H1 (cell line): ENCODE data around the gene NAT9. TPM values are rescaled to one million over a fixed set of nuclear protein-coding genes. Genes with fewer than 3 reads are reported as not detected.

Source experiments
- CTCF ChIA-PET: fragments of 300-600 bp; sonication (Branson Sonifier 250); formaldehyde crosslinking; loops from one replicate; lab custom pipeline; 2021; ENCODE audit not compliant: partially characterized antibody; lab: Charles Lee
- POLR2A ChIA-PET: fragments of 300-600 bp; sonication (Branson Sonifier 250); formaldehyde crosslinking; loops from one replicate; lab custom pipeline; 2021; ENCODE audit warnings: inconsistent platforms; ENCODE audit not compliant: partially characterized antibody; lab: Charles Lee
- DNase-seq, 2 experiments: peaks; one replicate each; pipeline versions ENCODE4 v3.0.0 to v3.0.0-alpha.2; 2010 to 2022; ENCODE audit warnings: low spot score in 2 of 2, low read depth in 1 of 2, mixed read lengths in 1 of 2
- FAIRE-seq: peaks from 2 replicates; lab custom pipeline; 2011; peaks lifted over from hg19 to GRCh38; lab: Jason Lieb, UNC
- H2AFZ ChIP-seq: 2 replicates; pipeline ENCODE4 v1.8.1; 2012; ENCODE audit warnings: low read length, inconsistent platforms
- H2AK5ac ChIP-seq: 2 replicates; pipeline ENCODE4 v1.6.1; 2013; ENCODE audit warnings: low read depth, low read length
- H2BK120ac ChIP-seq: replicated peaks from 2 replicates; pipeline ENCODE3; 2013; ENCODE audit warnings: low read depth, low read length, inconsistent platforms
- H2BK12ac ChIP-seq: 2 replicates; pipeline ENCODE4 v1.6.1; 2013; ENCODE audit warnings: low read depth, low read length
- H2BK15ac ChIP-seq: 2 replicates; pipeline ENCODE4 v1.6.1; 2013; ENCODE audit warnings: low read length
- H2BK20ac ChIP-seq: 2 replicates; pipeline ENCODE4 v1.6.1; 2013; ENCODE audit warnings: low read length
- H2BK5ac ChIP-seq: 2 replicates; pipeline ENCODE4 v1.6.1; 2013; ENCODE audit warnings: low read depth, low read length
- H3K14ac ChIP-seq: 2 replicates; pipeline ENCODE4 v1.6.1; 2013; ENCODE audit warnings: inconsistent platforms; ENCODE audit not compliant: insufficient read length
- H3K18ac ChIP-seq: 2 replicates; pipeline ENCODE4 v1.6.1; 2013; ENCODE audit warnings: low read length; ENCODE audit errors: extremely low read depth
- H3K23ac ChIP-seq: 2 replicates; pipeline ENCODE4 v1.6.1; 2013; ENCODE audit warnings: inconsistent platforms; ENCODE audit not compliant: insufficient read length
- H3K23me2 ChIP-seq: 2 replicates; pipeline ENCODE4 v1.6.1; 2013; ENCODE audit warnings: low read depth, low read length
- H3K27ac ChIP-seq: 2 replicates; pipeline ENCODE4 v1.6.1; 2011; ENCODE audit warnings: low read depth, low read length, inconsistent platforms
- H3K27me3 ChIP-seq, 4 experiments: replicated peaks in 1 of 4; 1 replicate in 1 of 4; 2 replicates in 3 of 4; pipeline versions ENCODE4 v1.6.1 to v1.8.1; 2011 to 2013; ENCODE audit warnings: low read length in 3 of 4, mild to moderate bottlenecking in 3 of 4, inconsistent platforms in 2 of 4, mixed read lengths in 2 of 4, moderate library complexity in 1 of 4; ENCODE audit not compliant: control insufficient read depth in 3 of 4, insufficient read depth in 3 of 4; ENCODE audit errors: extremely low read depth in 1 of 4
- H3K36me3 ChIP-seq, 4 experiments: 2 replicates each; pipeline versions ENCODE4 v1.6.1 to v1.8.1; 2011 to 2013; ENCODE audit warnings: mild to moderate bottlenecking in 4 of 4, low read length in 3 of 4, moderate library complexity in 2 of 4, control low read depth in 1 of 4, inconsistent platforms in 1 of 4; ENCODE audit not compliant: insufficient read depth in 4 of 4, control insufficient read depth in 2 of 4
- H3K4ac ChIP-seq: replicated peaks from 2 replicates; pipeline ENCODE3; 2013; ENCODE audit warnings: low read length, low read depth, mixed read lengths, inconsistent platforms; ENCODE audit not compliant: insufficient read length
- H3K4me1 ChIP-seq, 4 experiments: replicated peaks in 1 of 4; 1 replicate in 1 of 4; 2 replicates in 3 of 4; pipeline versions ENCODE4 v1.6.1 to v1.8.1; 2011 to 2013; ENCODE audit warnings: low read length in 3 of 4, inconsistent platforms in 2 of 4, mixed read lengths in 1 of 4; ENCODE audit not compliant: insufficient read depth in 4 of 4, control insufficient read depth in 3 of 4
- H3K4me2 ChIP-seq, 2 experiments: 2 replicates each; pipeline versions ENCODE4 v1.6.1 to v1.8.1; 2011 to 2013; ENCODE audit warnings: low read depth in 2 of 2, low read length in 2 of 2, control low read depth in 1 of 2, inconsistent platforms in 1 of 2, mild to moderate bottlenecking in 1 of 2; ENCODE audit not compliant: insufficient read depth in 1 of 2
- H3K4me3 ChIP-seq, 4 experiments: fragments of 200-600, 300-600 bp in 1 of 4; sonication (generic), shearing (Covaris generic), sonication (Bioruptor Twin) in 1 of 4; 2 replicates each; pipeline versions ENCODE4 v1.5.1 to v1.8.1; 2011 to 2016; ENCODE audit warnings: low read length in 4 of 4, low read depth in 3 of 4, control low read depth in 2 of 4, inconsistent platforms in 2 of 4, mild to moderate bottlenecking in 2 of 4, mixed read lengths in 1 of 4, moderate library complexity in 1 of 4; ENCODE audit not compliant: insufficient read depth in 2 of 4; ENCODE audit errors: extremely low read depth in 1 of 4
- H3K56ac ChIP-seq: replicated peaks from 2 replicates; pipeline ENCODE3; 2013; ENCODE audit warnings: low read depth, mild to moderate bottlenecking, mixed read lengths, low read length, inconsistent platforms; ENCODE audit not compliant: insufficient read length
- H3K79me1 ChIP-seq: 2 replicates; pipeline ENCODE4 v1.6.1; 2013; ENCODE audit warnings: low read depth, low read length, control low read depth
- H3K79me2 ChIP-seq, 2 experiments: 2 replicates each; pipeline versions ENCODE4 v1.6.1 to v1.8.1; 2012 to 2013; ENCODE audit warnings: low read length in 2 of 2, mild to moderate bottlenecking in 2 of 2, inconsistent platforms in 1 of 2; ENCODE audit not compliant: insufficient read depth in 2 of 2, control insufficient read depth in 1 of 2
- H3K9ac ChIP-seq, 4 experiments: replicated peaks in 1 of 4; 1 replicate in 1 of 4; 2 replicates in 3 of 4; pipeline versions ENCODE4 v1.6.1 to v1.8.1; 2011 to 2013; ENCODE audit warnings: low read depth in 3 of 4, low read length in 3 of 4, control low read depth in 2 of 4, mild to moderate bottlenecking in 2 of 4, moderate library complexity in 2 of 4, inconsistent platforms in 1 of 4; ENCODE audit errors: extremely low read depth in 1 of 4
- H3K9me3 ChIP-seq, 2 experiments: 2 replicates each; pipeline versions ENCODE4 v1.6.1 to v1.8.1; 2012 to 2013; ENCODE audit warnings: mild to moderate bottlenecking in 2 of 2, moderate library complexity in 2 of 2, control low read depth in 1 of 2, inconsistent platforms in 1 of 2, low read depth in 1 of 2, low read length in 1 of 2, mixed read lengths in 1 of 2; ENCODE audit not compliant: insufficient read depth in 2 of 2
- H4K20me1 ChIP-seq, 2 experiments: replicated peaks in 1 of 2; 2 replicates each; pipeline versions ENCODE3 to v1.8.1; 2011 to 2013; ENCODE audit warnings: inconsistent platforms in 2 of 2, low read length in 2 of 2, mild to moderate bottlenecking in 1 of 2; ENCODE audit not compliant: insufficient read depth in 2 of 2, control insufficient read depth in 1 of 2
- H4K5ac ChIP-seq: 2 replicates; pipeline ENCODE4 v1.6.1; 2013; ENCODE audit warnings: low read length, low read depth, mixed read lengths, inconsistent platforms; ENCODE audit not compliant: insufficient read length
- H4K8ac ChIP-seq: 2 replicates; pipeline ENCODE4 v1.8.0; 2013; ENCODE audit warnings: mild to moderate bottlenecking, moderate library complexity, low read length, inconsistent platforms; ENCODE audit not compliant: insufficient read depth; ENCODE audit errors: extremely low read depth
- H4K91ac ChIP-seq: replicated peaks from 2 replicates; pipeline ENCODE3; 2013; ENCODE audit warnings: low read length, mixed read lengths, inconsistent platforms; ENCODE audit not compliant: insufficient read length
- CHD2 ChIP-seq: IDR thresholded peaks from 2 replicates; pipeline ENCODE4 v1.6.1; 2012; ENCODE audit warnings: low read length, improper control_type of control experiment
- HDAC2 ChIP-seq, 2 experiments: fragments of 300-600 bp in 1 of 2; sonication (generic) in 1 of 2; IDR thresholded peaks; 2 replicates each; pipeline ENCODE4 v1.6.1; 2011 to 2012; ENCODE audit warnings: low read depth in 2 of 2, low read length in 2 of 2, mild to moderate bottlenecking in 2 of 2, moderate library complexity in 2 of 2, borderline replicate concordance in 1 of 2, inconsistent platforms in 1 of 2
- JUND ChIP-seq: IDR thresholded peaks from 2 replicates; pipeline ENCODE4 v1.6.1; 2011; ENCODE audit warnings: mild to moderate bottlenecking, improper control_type of control experiment, low read length
- POLR2A ChIP-seq, 2 experiments: IDR thresholded peaks; 1 replicate in 1 of 2; 2 replicates in 1 of 2; pipeline ENCODE4 v1.6.1; 2011; ENCODE audit warnings: low read depth in 2 of 2, low read length in 2 of 2, mild to moderate bottlenecking in 2 of 2; ENCODE audit errors: control extremely low read depth in 1 of 2
- RFX5 ChIP-seq: IDR thresholded peaks from 2 replicates; pipeline ENCODE4 v1.6.1; 2011; ENCODE audit warnings: low read depth, low read length, improper control_type of control experiment, borderline replicate concordance
- RNF2 ChIP-seq: fragments of 200-900, 300-1000 bp; sonication (generic); IDR thresholded peaks from 2 replicates; pipeline ENCODE4 v1.7.1; 2016; ENCODE audit warnings: borderline replicate concordance, low read depth, mild to moderate bottlenecking, antibody characterized with exemption, low read length; ENCODE audit not compliant: poor library complexity, severe bottlenecking; ENCODE audit errors: missing control alignments
- SAP30 ChIP-seq: fragments of 300-600 bp; sonication (generic); IDR thresholded peaks from 2 replicates; pipeline ENCODE4 v1.7.1; 2012; ENCODE audit warnings: low read length, moderate library complexity, mild to moderate bottlenecking, inconsistent platforms; ENCODE audit not compliant: insufficient read depth, insufficient replicate concordance
- TBP ChIP-seq: IDR thresholded peaks from 2 replicates; pipeline ENCODE4 v1.6.1; 2011; ENCODE audit warnings: low read depth, low read length, improper control_type of control experiment
- whole genome bisulfite sequencing, 2 experiments: shearing (Covaris generic) in 1 of 2; methylation state at CpG; one replicate each; pipeline versions ENCODE4 v1.1.6 to v1.1.7; 2013 to 2015; ENCODE audit warnings: low lambda C conversion rate in 2 of 2, mixed read lengths in 2 of 2, inconsistent platforms in 1 of 2, low coverage in 1 of 2, missing lambda C conversion rate in 1 of 2; ENCODE audit not compliant: insufficient replicate concordance in 2 of 2, insufficient coverage in 1 of 2, insufficient read length in 1 of 2; ENCODE audit errors: extremely low coverage in 1 of 2, missing lambda C conversion rate in 1 of 2; 5-methylcytosine and 5-hydroxymethylcytosine counted together
- polyA plus RNA-seq, 7 experiments: library from polyadenylated mRNA; depleted of rRNA in 3 of 7; stranded (reverse) in 5 of 7; unstranded in 2 of 7; fragments of >200 nt in 5 of 7; fragments of 200-250 nt in 2 of 7; gene quantifications; 1 replicate in 5 of 7; 2 replicates in 1 of 7; 4 replicates in 1 of 7; pipeline versions ENCODE4 v1.2.1 to v1.2.3, GENCODE V29; 2011 to 2013; ENCODE audit warnings: missing spikeins in 2 of 7, mixed read lengths in 2 of 7
- total RNA-seq: library from RNA; stranded (reverse); fragmentation: NEBNext Ultra II Directional; extraction: Animal tissue kit (Norgen Biotek cat#: 25700); gene quantifications from 2 replicates; pipeline ENCODE4 v1.2.1, GENCODE V29; 2021
- TF ChIP-seq, protein P1 (sequence below): IDR thresholded peaks from 2 replicates; pipeline ENCODE4 v1.6.1; 2012; ENCODE audit warnings: inconsistent platforms
- TF ChIP-seq, protein P2 (sequence below), 3 experiments: IDR thresholded peaks; 1 replicate in 2 of 3; 2 replicates in 1 of 3; pipeline versions ENCODE4 v1.5.1 to v1.6.1; 2011; ENCODE audit warnings: low read length in 3 of 3, mild to moderate bottlenecking in 3 of 3, inconsistent platforms in 2 of 3, low read depth in 1 of 3, moderate library complexity in 1 of 3; ENCODE audit not compliant: insufficient read depth in 1 of 3; ENCODE audit errors: control extremely low read depth in 1 of 3

Gene NAT9
- total and polyA plus RNA-seq, 2 of the 8 experiments (the other 6 are each of a cell fraction or from before 2014, with no cell fraction given), result 32.3 to 42.7 TPM

DNA sequence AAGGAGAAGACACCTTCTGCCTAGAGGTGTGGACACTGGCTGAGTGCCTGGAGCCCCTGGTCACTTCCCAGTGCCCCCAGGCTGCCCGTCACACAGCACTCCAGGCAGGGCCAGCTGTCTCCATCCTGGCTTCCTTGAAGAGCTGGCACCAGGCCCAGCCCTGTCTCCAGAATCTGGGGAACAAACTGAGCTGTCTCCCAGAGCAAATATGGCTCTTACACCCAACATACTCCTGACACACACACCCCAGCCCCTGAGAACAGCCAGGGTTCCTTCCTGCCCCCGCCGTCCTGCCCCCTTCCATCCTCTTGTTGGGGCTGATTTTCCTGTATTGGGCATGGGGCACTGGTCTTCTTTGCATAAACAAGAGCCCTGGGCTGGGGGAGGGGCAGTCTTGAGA lies 18.6 kb downstream of the NAT9 start:
- Histone ChIP-seq H2BK120ac (no peak overlapping the region), H2AFZ (no peak overlapping the region), H3K56ac (no peak overlapping the region), H2BK20ac (no peak overlapping the region), H3K36me3 (peaks cover 0 to 4% (median 0%) of the 10 kb centered on the region in 4 experiments; a peak in 1 of 8 replicates), H4K5ac (no peak overlapping the region), H3K9me3 (no peaks in the 10 kb centered on the region), H4K8ac (0 out of 2 replicates have a peak overlapping the region, but pooled peaks have one; percentile 15), H3K23me2 (no peaks in the 10 kb centered on the region), H2BK5ac (peak overlapping the region; percentile 73; the same call in 1 of the 2 replicates), H3K4ac (no peak overlapping the region), H3K23ac (no peak overlapping the region), H3K4me3 (no peak overlapping the region), H3K14ac (no peak overlapping the region), H3K27me3 (no peaks in the 10 kb centered on the region), H4K91ac (no peak overlapping the region), H2BK15ac (no peak overlapping the region), H4K20me1 (peaks cover 5 to 21% of the 10 kb centered on the region in 2 experiments), H3K18ac (no peak overlapping the region), H3K79me1 (peaks cover 32% of the 10 kb centered on the region), H3K4me2 (no peak overlapping the region), H3K79me2 (peaks cover 0 to 78% of the 10 kb centered on the region in 2 experiments; a peak in 2 of 4 replicates), H2BK12ac (no peak overlapping the region), H2AK5ac (no peak overlapping the region), H3K4me1 (peaks cover 10 to 51% (median 42%) of the 10 kb centered on the region in 4 experiments), H3K27ac (no peak overlapping the region), H3K9ac (no peak overlapping the region)
- ChIA-PET CTCF (interaction anchor here (1.5 to 15.7 kb wide), 6 partner anchors 7 to 105 kb away, joined by 6 to 231 read pairs (median 49); partner anchors contain the start of genes NAT9 and RAB37), POLR2A (interaction anchor here (1.3 to 5.4 kb wide), 4 partner anchors 8 to 12 kb away, joined by 4 to 32 read pairs (median 8); partner anchors contain the start of gene NHERF1)
- no peak for DNase-seq
- FAIRE-seq, result no peak
- WGBS, 2 experiments, result 96% methylated on average over 3 of the region's 3 CpGs; no CpG with 5 or more reads in 1 of the 2 experiments
- TF ChIP-seq POLR2A (IDR thresholded peaks at IDR 0.05; ENCODE audit: control extremely low read depth in 1 of 2, low read depth in 2 of 2, low read length in 2 of 2), result no peak
- TF ChIP-seq CHD2, result no peak
- no peak for TF ChIP-seq JUND
- TF ChIP-seq, protein P1, sequence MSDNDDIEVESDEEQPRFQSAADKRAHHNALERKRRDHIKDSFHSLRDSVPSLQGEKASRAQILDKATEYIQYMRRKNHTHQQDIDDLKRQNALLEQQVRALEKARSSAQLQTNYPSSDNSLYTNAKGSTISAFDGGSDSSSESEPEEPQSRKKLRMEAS, result no peak
- TF ChIP-seq HDAC2 (IDR thresholded peaks at IDR 0.05; ENCODE audit: borderline replicate concordance in 1 of 2, low read depth in 2 of 2, low read length in 2 of 2), result no peak
- no peak for TF ChIP-seq TBP
- TF ChIP-seq, protein P2, sequence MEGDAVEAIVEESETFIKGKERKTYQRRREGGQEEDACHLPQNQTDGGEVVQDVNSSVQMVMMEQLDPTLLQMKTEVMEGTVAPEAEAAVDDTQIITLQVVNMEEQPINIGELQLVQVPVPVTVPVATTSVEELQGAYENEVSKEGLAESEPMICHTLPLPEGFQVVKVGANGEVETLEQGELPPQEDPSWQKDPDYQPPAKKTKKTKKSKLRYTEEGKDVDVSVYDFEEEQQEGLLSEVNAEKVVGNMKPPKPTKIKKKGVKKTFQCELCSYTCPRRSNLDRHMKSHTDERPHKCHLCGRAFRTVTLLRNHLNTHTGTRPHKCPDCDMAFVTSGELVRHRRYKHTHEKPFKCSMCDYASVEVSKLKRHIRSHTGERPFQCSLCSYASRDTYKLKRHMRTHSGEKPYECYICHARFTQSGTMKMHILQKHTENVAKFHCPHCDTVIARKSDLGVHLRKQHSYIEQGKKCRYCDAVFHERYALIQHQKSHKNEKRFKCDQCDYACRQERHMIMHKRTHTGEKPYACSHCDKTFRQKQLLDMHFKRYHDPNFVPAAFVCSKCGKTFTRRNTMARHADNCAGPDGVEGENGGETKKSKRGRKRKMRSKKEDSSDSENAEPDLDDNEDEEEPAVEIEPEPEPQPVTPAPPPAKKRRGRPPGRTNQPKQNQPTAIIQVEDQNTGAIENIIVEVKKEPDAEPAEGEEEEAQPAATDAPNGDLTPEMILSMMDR (IDR thresholded peaks at IDR 0.05; ENCODE audit: control extremely low read depth in 1 of 3, insufficient read depth in 1 of 3, low read depth in 1 of 3, low read length in 3 of 3), result no peak
- TF ChIP-seq RFX5, result no peak
- TF ChIP-seq SAP30, result no peak
- no peak for TF ChIP-seq RNF2
